OCI-LY3 (cell line): Measurements from ENCODE around the gene TIRAP.

Experiments used
- CTCF ChIP-seq: fragments of 200-600, 300-600 bp; sonication (generic); IDR thresholded peaks from 2 replicates; pipeline ENCODE4 v1.5.1; 2014; ENCODE audit warnings: antibody characterized with exemption, low read length, low read depth
- EZH2phosphoT487 ChIP-seq: fragments of 200-600 bp; shearing (Covaris generic); IDR thresholded peaks from 2 replicates; pipeline ENCODE4 v1.6.1; 2018; ENCODE audit warnings: antibody characterized with exemption, mixed run types, low read depth

GRCh38 chr11:126304457-126305075 is 21.7 kb downstream of the TIRAP start:
- TF ChIP-seq CTCF = no peak
- no peak for TF ChIP-seq EZH2phosphoT487
